Thymus (tissue), 11 donors: ENCODE data around the gene SEMA3F. TPM values are rescaled to one million over a fixed set of nuclear protein-coding genes. Genes with fewer than 3 reads are reported as not detected.
"Not testable (repeated sequence)": the region's sequence is repeated elsewhere in the genome, so short reads cannot be mapped to it uniquely, and the experiment has no call there.

Source experiments
- DNase-seq, 9 donors: peaks; one replicate each; pipeline ENCODE4 v3.0.0-alpha.2; 2013; ENCODE audit warnings: low spot score in 9 of 9, low read depth in 6 of 9, missing footprints in 1 of 9
- H3K27ac ChIP-seq, 2 donors: one replicate each; pipeline ENCODE4 v1.5.1; 2013; ENCODE audit warnings: control low read depth in 1 of 2, low read depth in 1 of 2, low read length in 1 of 2, mild to moderate bottlenecking in 1 of 2, moderate library complexity in 1 of 2
- H3K27me3 ChIP-seq, 2 donors: one replicate each; pipeline ENCODE4 v1.5.1; 2013; ENCODE audit warnings: low read length in 1 of 2; ENCODE audit not compliant: control insufficient read depth in 2 of 2, insufficient read depth in 1 of 2
- H3K36me3 ChIP-seq, 2 donors: one replicate each; pipeline ENCODE4 v1.5.1; 2013; ENCODE audit warnings: low read length in 1 of 2, mild to moderate bottlenecking in 1 of 2, moderate library complexity in 1 of 2; ENCODE audit not compliant: control insufficient read depth in 2 of 2, insufficient read depth in 2 of 2
- H3K4me1 ChIP-seq, 2 donors: one replicate each; pipeline ENCODE4 v1.5.1; 2013; ENCODE audit warnings: low read length in 2 of 2; ENCODE audit not compliant: control insufficient read depth in 2 of 2, insufficient read depth in 2 of 2
- H3K4me3 ChIP-seq, 2 donors: one replicate each; pipeline ENCODE4 v1.5.1; 2013; ENCODE audit warnings: low read length in 2 of 2, control low read depth in 1 of 2, mild to moderate bottlenecking in 1 of 2
- H3K9me3 ChIP-seq, 2 donors: one replicate each; pipeline ENCODE4 v1.5.1; 2013; ENCODE audit warnings: low read length in 1 of 2, mild to moderate bottlenecking in 1 of 2; ENCODE audit not compliant: control insufficient read depth in 2 of 2, insufficient read depth in 1 of 2
- WGBS: extraction: QIAGEN DNeasy Blood & Tissue Kit; methylation state at CpG from one replicate; pipeline ENCODE4 v1.1.7; 2013; 5-methylcytosine and 5-hydroxymethylcytosine counted together
- polyA plus RNA-seq: library from polyadenylated mRNA; stranded (reverse); fragments of 200-250 nt; gene quantifications from one replicate; pipeline ENCODE4 v1.2.3, GENCODE V29; 2013
- total RNA-seq: library from RNA; stranded (reverse); fragments of 120-200 nt; gene quantifications from one replicate; pipeline ENCODE4 v1.2.4, GENCODE V29; 2013
- donor health status: healthy.

SEMA3F gene
- total and polyA plus RNA-seq, 2 donors, result 4.4 to 19.7 TPM

- not testable (repeated sequence) for DNase-seq
- H3K27ac ChIP-seq, result peak overlapping the region; percentile 86 to 88
- 68% methylated on average over 15 of the region's 15 CpGs for WGBS
Measured at GRCh38 chr3:50228184-50228763, 73.2 kb downstream of the SEMA3F start.

GRCh38 chr3:50229490-50229889 is 74.4 kb downstream of the SEMA3F start:
- no peaks in the 10 kb centered on the region for H3K36me3 ChIP-seq
- 99% methylated on average over 3 of the region's 3 CpGs for WGBS
- no peak overlapping the region for H3K4me3 ChIP-seq
- H3K4me1 ChIP-seq, result peaks cover 5 to 37% of the 10 kb centered on the region in 2 donors
- H3K27ac ChIP-seq, result no peak overlapping the region
- H3K27me3 ChIP-seq, result peaks cover 0 to 12% of the 10 kb centered on the region in 2 donors
- H3K9me3 ChIP-seq, result no peaks in the 10 kb centered on the region
- DNase-seq, result no peak

More at GRCh38 chr3:50228184-50228763, 73.2 kb downstream of the SEMA3F start:
- H3K36me3 ChIP-seq, H3K9me3 ChIP-seq: not testable (repeated sequence)
- Histone ChIP-seq H3K4me1 (peaks cover 5 to 37% of the 10 kb centered on the region in 2 donors), H3K4me3 (peak overlapping the region; percentile 63 to 90), H3K27me3 (peaks cover 0 to 12% of the 10 kb centered on the region in 2 donors)

- Histone ChIP-seq H3K36me3 (no peaks in the 10 kb centered on the region), H3K27ac (no peak overlapping the region), H3K9me3 (no peaks in the 10 kb centered on the region), H3K4me1 (peaks cover 6 to 44% of the 10 kb centered on the region in 2 donors), H3K27me3 (peaks cover 0 to 10% of the 10 kb centered on the region in 2 donors), H3K4me3 (no peak overlapping the region)
- 89% methylated on average over 8 of the region's 8 CpGs for WGBS
- no peak for DNase-seq
Measured at GRCh38 chr3:50230104-50230793, 75.1 kb downstream of the SEMA3F start.

GRCh38 chr3:50230794-50231125 is 75.6 kb downstream of the SEMA3F start:
- WGBS, result 98% methylated on average over 4 of the region's 4 CpGs
- no peak overlapping the region for H3K27ac ChIP-seq
- H3K27me3 ChIP-seq, result peaks cover 0 to 7% of the 10 kb centered on the region in 2 donors
- H3K4me1 ChIP-seq, result peaks cover 9 to 48% of the 10 kb centered on the region in 2 donors
- H3K36me3 ChIP-seq, result no peaks in the 10 kb centered on the region
- no peak for DNase-seq
- H3K4me3 ChIP-seq, result no peak overlapping the region
- no peaks in the 10 kb centered on the region for H3K9me3 ChIP-seq

GRCh38 chr3:50231581-50231980 is 76.5 kb downstream of the SEMA3F start:
- no peaks in the 10 kb centered on the region for H3K36me3 ChIP-seq
- 94% methylated on average over 5 of the region's 5 CpGs for WGBS
- H3K27ac ChIP-seq, result no peak overlapping the region
- no peaks in the 10 kb centered on the region for H3K9me3 ChIP-seq
- peaks cover 9 to 40% of the 10 kb centered on the region in 2 donors for H3K4me1 ChIP-seq
- H3K4me3 ChIP-seq, result no peak overlapping the region
- H3K27me3 ChIP-seq, result peaks cover 0 to 2% of the 10 kb centered on the region in 2 donors
- DNase-seq, result no peak

- WGBS, result 97% methylated on average over 3 of the region's 3 CpGs
- H3K4me3 ChIP-seq, result no peak overlapping the region
- DNase-seq, result no peak
- H3K27ac ChIP-seq, result no peak overlapping the region
- no peaks in the 10 kb centered on the region for H3K9me3 ChIP-seq
- H3K36me3 ChIP-seq, result no peaks in the 10 kb centered on the region
- H3K27me3 ChIP-seq, result no peaks in the 10 kb centered on the region
- H3K4me1 ChIP-seq, result peaks cover 12 to 34% of the 10 kb centered on the region in 2 donors
Measured at GRCh38 chr3:50232303-50232702, 77.2 kb downstream of the SEMA3F start.

GRCh38 chr3:50233176-50233575 is 78.1 kb downstream of the SEMA3F start:
- 96% methylated on average over 4 of the region's 4 CpGs for WGBS
- peaks cover 11 to 35% of the 10 kb centered on the region in 2 donors for H3K4me1 ChIP-seq
- no peaks in the 10 kb centered on the region for H3K36me3 ChIP-seq
- no peaks in the 10 kb centered on the region for H3K27me3 ChIP-seq
- no peaks in the 10 kb centered on the region for H3K9me3 ChIP-seq
- no peak overlapping the region for H3K4me3 ChIP-seq
- no peak overlapping the region for H3K27ac ChIP-seq
- DNase-seq, result no peak

GRCh38 chr3:50235716-50236483 is 80.8 kb downstream of the SEMA3F start, which contains the start of gene GNAI2:
Gene GNAI2 (plus strand): TSS chr3:50236204. CDS start chr3:50236336, 132 bp downstream.
- peak; percentile 87 to 99 (median 97) for DNase-seq
- Histone ChIP-seq H3K4me1 (peaks cover 20 to 46% of the 10 kb centered on the region in 2 donors), H3K27me3 (no peaks in the 10 kb centered on the region), H3K27ac (peak within 1 kb of the TSS; percentile 92 to 97), H3K36me3 (peaks cover 10 to 20% of the 10 kb centered on the region in 2 donors), H3K9me3 (peaks cover 0 to 3% of the 10 kb centered on the region in 2 donors), H3K4me3 (peak within 1 kb of the TSS; percentile 93 to 99)
- WGBS, result under 1% methylated on average over 75 of the region's 75 CpGs
